Activated naive CD4-positive, alpha-beta T cell treated with Interleukin-2 at 50 U/mL for 16 hours (primary cell): Measurements from ENCODE around the gene MAGEA9.
"Not testable (repeated sequence)": the region's sequence is repeated elsewhere in the genome, so short reads cannot be mapped to it uniquely, and the experiment has no call there.

Source experiments
- DNase-seq: peaks from one replicate; pipeline ENCODE4 v3.0.0-alpha.2; 2020

The MAGEA9 gene

GRCh38 chrX:149781727-149782126 lies at the start of gene MAGEA9:
MAGEA9 (plus strand) TSS chrX:149781930; CDS start chrX:149786211, 4,281 bp downstream.
- not testable (repeated sequence) for DNase-seq

GRCh38 chrX:149742269-149742668 lies 39.5 kb upstream of the MAGEA9 start:
- not testable (repeated sequence) for DNase-seq

- DNase-seq, result not testable (repeated sequence)
These were observed 35.2 kb upstream of the MAGEA9 start for GRCh38 chrX:149746390-149747007.

- DNase-seq, result no peak
These were observed 24.3 kb upstream of the MAGEA9 start for GRCh38 chrX:149757206-149758067.

GRCh38 chrX:149758068-149758714 lies 23.5 kb upstream of the MAGEA9 start:
- DNase-seq, result no peak

GRCh38 chrX:149758715-149759078 lies 23.0 kb upstream of the MAGEA9 start:
- not testable (repeated sequence) for DNase-seq

- no peak for DNase-seq
These were observed 21.9 kb upstream of the MAGEA9 start for GRCh38 chrX:149759824-149760223.

GRCh38 chrX:149760965-149761364 lies 20.8 kb upstream of the MAGEA9 start:
- no peak for DNase-seq

- DNase-seq, result not testable (repeated sequence)
These were observed 19.7 kb upstream of the MAGEA9 start for GRCh38 chrX:149761858-149762674.

- no peak for DNase-seq
These were observed 18.8 kb upstream of the MAGEA9 start for GRCh38 chrX:149762696-149763614.

- DNase-seq, result not testable (repeated sequence)
These were observed 11.4 kb upstream of the MAGEA9 start for GRCh38 chrX:149770344-149770743.

GRCh38 chrX:149773026-149773425 lies 8.7 kb upstream of the MAGEA9 start:
- DNase-seq, result not testable (repeated sequence)

GRCh38 chrX:149773768-149774167 lies 8.0 kb upstream of the MAGEA9 start, which contains the start of gene HSFX1:
HSFX1 (plus strand) TSS chrX:149774068; CDS start chrX:149774682, 614 bp downstream.
- DNase-seq, result not testable (repeated sequence)

- DNase-seq, result not testable (repeated sequence)
These were observed 3.7 kb upstream of the MAGEA9 start for GRCh38 chrX:149777999-149778398.

- not testable (repeated sequence) for DNase-seq
These were observed 13.8 kb downstream of the MAGEA9 start for GRCh38 chrX:149795531-149795930.

GRCh38 chrX:149799095-149799714 lies 17.5 kb downstream of the MAGEA9 start:
- no peak for DNase-seq

GRCh38 chrX:149799938-149800337 lies 18.2 kb downstream of the MAGEA9 start:
- no peak for DNase-seq

- DNase-seq, result no peak
These were observed 21.8 kb downstream of the MAGEA9 start for GRCh38 chrX:149803458-149804062.

GRCh38 chrX:149804102-149804501 lies 22.4 kb downstream of the MAGEA9 start:
- DNase-seq, result no peak

- DNase-seq, result no peak
These were observed 26.2 kb downstream of the MAGEA9 start for GRCh38 chrX:149807747-149808458.
